Measurements from ENCODE around the gene REXO1. TPM values are rescaled to one million over a fixed set of nuclear protein-coding genes. Genes with fewer than 3 reads are reported as not detected.

Gene REXO1
- total RNA-seq, 1 experiment from 2014 or later, result 56.8 TPM

- Histone ChIP-seq H3K9ac (ENCODE audit: extremely low read depth, insufficient read length, low read length) (peak overlapping the region; percentile 51), H3K4me1 (ENCODE audit: insufficient read depth, low read length) (peaks cover 3% of the 10 kb centered on the region; the same call in 1 of the 2 replicates), H3K4ac (ENCODE audit: low read depth, low read length) (no peak overlapping the region), H2BK120ac (ENCODE audit: low read depth, low read length, poor library complexity, severe bottlenecking) (no peak overlapping the region), H4K5ac (ENCODE audit: insufficient read length, low read depth, low read length) (no peak overlapping the region), H2AK5ac (ENCODE audit: insufficient read length, low read length) (no peak overlapping the region), H3K14ac (ENCODE audit: insufficient read depth, low read length) (no peak overlapping the region), H3K27ac (ENCODE audit: insufficient read length, low read depth, low read length) (no peak overlapping the region), H3K23me2 (ENCODE audit: insufficient read length, low read depth, low read length, poor library complexity, severe bottlenecking) (peaks cover 14% of the 10 kb centered on the region), H3K27me3 (ENCODE audit: insufficient read depth, low read length) (no peaks in the 10 kb centered on the region; the same call in 1 of the 2 replicates), H2BK12ac (ENCODE audit: insufficient read length, low read depth, low read length) (no peak overlapping the region), H4K8ac (replicated peaks; ENCODE audit: insufficient read length, low read depth, low read length) (no peak overlapping the region), H2BK20ac (ENCODE audit: low read depth, low read length, poor library complexity, severe bottlenecking) (no peak overlapping the region), H2BK5ac (ENCODE audit: insufficient read length, low read length) (no peak overlapping the region), H3K79me2 (ENCODE audit: insufficient read depth, low read length) (peaks cover 34% of the 10 kb centered on the region; the same call in 1 of the 2 replicates), H3K18ac (ENCODE audit: insufficient read length, low read depth, low read length) (no peak overlapping the region), H3K56ac (ENCODE audit: insufficient read length, low read depth, low read length) (no peak overlapping the region), H4K20me1 (ENCODE audit: control insufficient read depth, insufficient read depth, insufficient read length) (peaks cover 3% of the 10 kb centered on the region), H3K79me1 (ENCODE audit: insufficient read depth, low read depth, low read length, poor library complexity, severe bottlenecking) (peaks cover 6% of the 10 kb centered on the region), H4K91ac (ENCODE audit: insufficient read length, low read depth, low read length) (no peak overlapping the region), H3T11ph (ENCODE audit: low read length) (no peak overlapping the region), H2AFZ (ENCODE audit: low read length) (no peak overlapping the region), H3K23ac (ENCODE audit: insufficient read length, low read depth, low read length) (no peak overlapping the region), H3K4me2 (ENCODE audit: insufficient read depth, insufficient read length, low read length) (peak overlapping the region; percentile 84), H3K9me3 (ENCODE audit: control insufficient read depth, low read depth, low read length) (no peaks in the 10 kb centered on the region), H2BK15ac (ENCODE audit: low read depth, low read length) (no peak overlapping the region; the same call in 1 of the 2 replicates)
- Mint-ChIP-seq H3K4me3 (peak overlapping the region; percentile 86 to 93), H3K4me1 (peaks cover 28 to 45% of the 10 kb centered on the region in 2 experiments), H3K9me3 (no peaks in the 10 kb centered on the region; a peak in 1 of 5 replicates), H3K27ac (peak overlapping the region in 2 of 3 experiments; percentile 48 to 80; a peak in 2 of 7 replicates), H3K27me3 (ENCODE audit: low read depth) (peaks cover 6% of the 10 kb centered on the region), H3K36me3 (ENCODE audit: insufficient read depth in 1 of 3, low read depth in 3 of 3) (no peaks in the 10 kb centered on the region)
- no CpG with 5 or more reads among the region's 109 CpGs for WGBS (ENCODE audit: extremely low coverage, insufficient read length, low lambda C conversion rate)
- TF ChIP-seq CTCF (conservative IDR thresholded peaks at IDR 0.05), result no peak
- DNase-seq, result no peak
These were observed 14.4 kb upstream of the REXO1 start for GRCh38 chr19:1862424-1863327.
